Thyroid gland (tissue), 4 donors: ENCODE data around the gene LRRC28. TPM values are rescaled to one million over a fixed set of nuclear protein-coding genes. Genes with fewer than 3 reads are reported as not detected.

Source experiments
- DNase-seq, 2 donors: peaks; one replicate each; pipeline ENCODE4 v3.0.0-alpha.2; 2019
- H3K27ac ChIP-seq, 3 donors: fragments of 200-600 bp; sonication (generic); 1 replicate in 2 of 3; 2 replicates in 1 of 3; pipeline ENCODE4 v1.5.1; 2016 to 2019; ENCODE audit warnings: mild to moderate bottlenecking in 1 of 3, moderate library complexity in 1 of 3
- H3K27me3 ChIP-seq: fragments of 200-600 bp; sonication (generic); one replicate; pipeline ENCODE4 v1.5.1; 2019
- H3K36me3 ChIP-seq, 2 donors: fragments of 200-600 bp; sonication (generic); one replicate each; pipeline ENCODE4 v1.5.1; 2016 to 2019
- H3K4me1 ChIP-seq, 2 donors: fragments of 200-600 bp; sonication (generic); one replicate each; pipeline ENCODE4 v1.5.1; 2017 to 2019
- H3K4me3 ChIP-seq, 3 donors: fragments of 200-600 bp; sonication (generic); replicated peaks in 1 of 3; 1 replicate in 2 of 3; 2 replicates in 1 of 3; pipeline ENCODE4 v1.5.1; 2016; ENCODE audit warnings: mild to moderate bottlenecking in 1 of 3
- H3K9me3 ChIP-seq: fragments of 200-600 bp; sonication (generic); one replicate; pipeline ENCODE4 v1.5.1; 2017
- CTCF ChIP-seq, 6 experiments: fragments of 200-600 bp in 3 of 6; fragments of 450-650 bp in 3 of 6; sonication (generic) in 3 of 6; IDR thresholded peaks; one replicate each; pipeline ENCODE4 v1.5.1; 2016 to 2019; ENCODE audit warnings: antibody characterized with exemption in 6 of 6, mild to moderate bottlenecking in 2 of 6, inconsistent platforms in 1 of 6, moderate library complexity in 1 of 6
- POLR2A ChIP-seq, 2 donors: fragments of 450-650 bp; IDR thresholded peaks; one replicate each; pipeline ENCODE4 v1.6.1; 2017; ENCODE audit warnings: antibody characterized with exemption in 2 of 2, mild to moderate bottlenecking in 2 of 2, moderate library complexity in 1 of 2
- WGBS, 2 donors: methylation state at CpG; one replicate each; pipeline ENCODE4 v1.1.5; 2017; 5-methylcytosine and 5-hydroxymethylcytosine counted together
- intact Hi-C: fragments of 100-400 bp; cut with DNase I; formaldehyde crosslinking; loops from one replicate; pipeline ENCODE4 v1.15.1; 2023
- total RNA-seq, 4 donors: library from RNA; depleted of rRNA; stranded (reverse); fragments of >200 nt; gene quantifications; one replicate each; pipeline ENCODE4 v1.2.3, GENCODE V29; 2016

Gene LRRC28
- total RNA-seq, 4 donors from 2014 or later = 36.1 to 51.6 (median 44.8) TPM

DNA sequence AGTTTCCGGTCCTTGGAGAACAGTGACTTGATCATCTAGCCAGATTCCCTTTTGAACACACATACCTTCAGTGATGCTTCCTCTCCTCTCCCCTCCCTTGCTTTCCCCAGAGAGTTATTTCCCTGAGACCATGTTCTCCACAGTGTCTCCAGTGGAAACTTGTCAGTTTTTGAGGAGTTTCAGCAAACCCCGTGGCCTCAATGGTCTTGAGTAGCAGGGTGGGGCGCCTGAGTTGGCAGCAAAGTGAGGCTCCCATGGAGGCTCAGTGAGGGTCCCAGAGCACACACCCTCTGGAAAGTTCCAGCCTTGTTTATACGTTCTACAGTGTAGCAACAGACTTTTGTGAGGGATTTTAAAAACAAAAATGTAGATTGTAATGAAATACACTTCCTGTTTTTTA lies 135.1 kb downstream of the LRRC28 start:
- no peaks in the 10 kb centered on the region for H3K9me3 ChIP-seq
- no peak for DNase-seq
- no peaks in the 10 kb centered on the region for H3K36me3 ChIP-seq
- peaks cover 0 to 15% of the 10 kb centered on the region in 2 donors for H3K4me1 ChIP-seq
- TF ChIP-seq CTCF (IDR thresholded peaks at IDR 0.05) (no peak), POLR2A (IDR thresholded peaks at IDR 0.05) (no peak)
- H3K4me3 ChIP-seq = no peak overlapping the region
- H3K27ac ChIP-seq = no peak overlapping the region
- WGBS, 2 donors = 60 to 77% methylated on average over 4 of the region's 4 CpGs
- H3K27me3 ChIP-seq = no peaks in the 10 kb centered on the region
- intact Hi-C loops = no loop called here

DNA sequence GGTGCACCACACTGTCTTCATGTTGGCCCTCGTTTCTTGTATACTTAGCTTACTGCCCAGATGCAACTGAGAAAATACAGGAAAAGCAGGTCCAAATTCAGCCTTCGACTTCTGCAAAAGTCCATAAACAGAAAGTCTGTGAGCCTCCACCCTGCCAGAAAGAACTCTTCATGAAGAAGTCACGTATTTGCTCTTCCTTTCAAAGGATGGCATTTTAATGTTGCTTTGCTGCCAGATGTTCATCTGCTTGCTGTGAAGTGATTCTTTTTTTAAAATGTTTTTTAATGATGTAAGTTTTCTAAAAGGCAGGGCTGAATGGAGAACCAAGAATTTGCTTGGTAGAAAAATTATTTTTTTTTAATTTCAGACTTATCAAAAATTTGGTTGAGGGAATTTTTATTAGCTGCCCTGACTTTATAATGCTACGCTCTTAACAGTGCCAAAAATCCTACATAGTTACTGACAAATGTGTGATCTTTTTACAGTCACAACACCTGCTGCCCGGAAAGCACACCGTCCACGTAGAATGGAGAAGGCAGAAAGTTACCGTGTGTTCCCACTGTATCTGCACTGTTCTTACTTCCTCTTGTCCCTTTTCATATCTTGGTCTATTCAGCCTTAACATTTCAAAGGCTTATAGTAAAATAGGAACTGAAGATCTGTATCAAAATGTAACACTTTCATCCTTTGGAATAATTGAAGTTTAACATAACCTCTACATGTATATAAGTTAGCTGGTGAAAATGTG lies 136.3 kb downstream of the LRRC28 start:
- no peak overlapping the region for H3K4me3 ChIP-seq
- TF ChIP-seq POLR2A (IDR thresholded peaks at IDR 0.05) = no peak
- TF ChIP-seq CTCF (IDR thresholded peaks at IDR 0.05) = no peak
- H3K4me1 ChIP-seq = peaks cover 0 to 15% of the 10 kb centered on the region in 2 donors
- no peaks in the 10 kb centered on the region for H3K27me3 ChIP-seq
- no peaks in the 10 kb centered on the region for H3K9me3 ChIP-seq
- H3K36me3 ChIP-seq = no peaks in the 10 kb centered on the region
- intact Hi-C loops = no loop called here
- no peak for DNase-seq
- H3K27ac ChIP-seq = no peak overlapping the region
- 94% methylated on average over 8 of the region's 8 CpGs for WGBS, 2 donors

GRCh38 chr15:99390667-99391066 lies 139.4 kb downstream of the LRRC28 start:
- H3K36me3 ChIP-seq = no peaks in the 10 kb centered on the region
- WGBS, 2 donors = 70 to 76% methylated on average over 5 of the region's 5 CpGs
- DNase-seq = no peak
- TF ChIP-seq CTCF (IDR thresholded peaks at IDR 0.05) (no peak), POLR2A (IDR thresholded peaks at IDR 0.05) (no peak)
- H3K4me1 ChIP-seq = peaks cover 0 to 9% of the 10 kb centered on the region in 2 donors
- intact Hi-C loops = no loop called here
- no peaks in the 10 kb centered on the region for H3K27me3 ChIP-seq
- no peak overlapping the region for H3K4me3 ChIP-seq
- no peak overlapping the region for H3K27ac ChIP-seq
- no peaks in the 10 kb centered on the region for H3K9me3 ChIP-seq

GRCh38 chr15:99393641-99394040 lies 142.4 kb downstream of the LRRC28 start:
- no peak for TF ChIP-seq POLR2A (IDR thresholded peaks at IDR 0.05)
- TF ChIP-seq CTCF (IDR thresholded peaks at IDR 0.05) = no peak
- Histone ChIP-seq H3K4me3 (no peak overlapping the region), H3K9me3 (no peaks in the 10 kb centered on the region), H3K27ac (no peak overlapping the region), H3K4me1 (no peaks in the 10 kb centered on the region), H3K27me3 (no peaks in the 10 kb centered on the region), H3K36me3 (no peaks in the 10 kb centered on the region)
- 65 to 79% methylated on average over 1 of the region's 1 CpG for WGBS, 2 donors
- no peak for DNase-seq
- intact Hi-C loops = no loop called here

DNA sequence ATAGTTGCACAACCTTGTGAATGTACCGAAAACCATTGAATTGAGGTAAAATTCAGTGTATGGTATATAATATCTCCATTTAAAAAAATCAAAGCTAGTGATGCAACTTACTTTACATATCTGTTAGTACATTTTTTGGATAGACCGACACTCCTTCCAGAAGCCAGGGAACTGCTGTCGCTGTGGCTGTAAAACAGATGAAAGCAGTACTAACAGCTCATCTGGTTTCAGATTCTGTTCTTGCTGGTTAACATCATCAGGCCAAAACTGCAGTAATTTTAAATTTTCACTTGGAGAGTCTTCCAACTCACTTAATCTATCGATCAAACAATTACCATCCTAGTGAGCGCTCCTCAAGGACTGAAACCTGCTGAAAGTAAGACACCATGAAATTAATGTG lies 145.1 kb downstream of the LRRC28 start:
- H3K27ac ChIP-seq = no peak overlapping the region
- no peaks in the 10 kb centered on the region for H3K4me1 ChIP-seq
- no peaks in the 10 kb centered on the region for H3K36me3 ChIP-seq
- no peak overlapping the region for H3K4me3 ChIP-seq
- no peak for DNase-seq
- intact Hi-C loops = no loop called here
- no peaks in the 10 kb centered on the region for H3K27me3 ChIP-seq
- no peaks in the 10 kb centered on the region for H3K9me3 ChIP-seq
- WGBS, 2 donors = 90 to 95% methylated on average over 5 of the region's 5 CpGs
- TF ChIP-seq POLR2A (IDR thresholded peaks at IDR 0.05) = no peak
- TF ChIP-seq CTCF (IDR thresholded peaks at IDR 0.05) = no peak
